Transverse colon (tissue), 4 donors: ENCODE results near the gene TET3. TPM values are rescaled to one million over a fixed set of nuclear protein-coding genes. Genes with fewer than 3 reads are reported as not detected.

Experiments
- DNase-seq: peaks from one replicate; pipeline ENCODE4 v3.0.0-alpha.2; 2019
- H3K27ac ChIP-seq, 4 donors: fragments of 200-600 bp; sonication (generic); 2 replicates each; pipeline ENCODE4 v1.5.1; 2016 to 2018; ENCODE audit warnings: inconsistent platforms in 4 of 4
- H3K27me3 ChIP-seq: fragments of 200-600 bp; sonication (generic); 2 replicates; pipeline ENCODE4 v1.5.1; 2017; ENCODE audit warnings: inconsistent platforms
- H3K36me3 ChIP-seq, 4 donors: fragments of 200-600 bp; sonication (generic); 2 replicates each; pipeline ENCODE4 v1.5.1; 2017 to 2019; ENCODE audit warnings: inconsistent platforms in 4 of 4
- H3K4me1 ChIP-seq, 4 donors: fragments of 200-600 bp; sonication (generic); 2 replicates each; pipeline ENCODE4 v1.5.1; 2017 to 2020; ENCODE audit warnings: inconsistent platforms in 4 of 4
- H3K4me3 ChIP-seq, 4 donors: fragments of 200-600 bp; sonication (generic); 1 replicate in 1 of 4; 2 replicates in 3 of 4; pipeline versions ENCODE4 v1.5.1 to v1.6.1; 2017 to 2019; ENCODE audit warnings: inconsistent platforms in 4 of 4
- H3K9me3 ChIP-seq, 2 donors: fragments of 200-600 bp; sonication (generic); 2 replicates each; pipeline ENCODE4 v1.5.1; 2017 to 2019; ENCODE audit warnings: inconsistent platforms in 2 of 2
- EP300 ChIP-seq: sonication (generic); formaldehyde crosslinking; IDR thresholded peaks from one replicate; pipeline ENCODE4 v1.6.1; 2017; ENCODE audit warnings: antibody characterized with exemption, low read depth
- POLR2A ChIP-seq: fragments of 450-650 bp; IDR thresholded peaks from one replicate; pipeline ENCODE4 v1.6.1; 2016; ENCODE audit warnings: antibody characterized with exemption, mild to moderate bottlenecking, moderate library complexity
- POLR2AphosphoS5 ChIP-seq, 3 donors: sonication (generic); formaldehyde crosslinking; IDR thresholded peaks; one replicate each; pipeline ENCODE4 v1.6.1; 2016; ENCODE audit warnings: antibody characterized with exemption in 3 of 3
- WGBS, 2 donors: methylation state at CpG; one replicate each; pipeline ENCODE4 v1.1.5; 2018; ENCODE audit warnings: low coverage in 1 of 2; 5-methylcytosine and 5-hydroxymethylcytosine counted together
- in situ Hi-C, 4 donors: fragments of 200-750 bp; cut with MboI; loops; one replicate each; pipeline versions ENCODE4 v1.15.0 to v1.15.1; 2017; ENCODE audit warnings: low sequenced_read_pairs in 3 of 4, low pct_ligation_motif_present in 1 of 4, low pct_unique_long_range_greater_than_20kb in 1 of 4
- intact Hi-C: fragments of 100-400 bp; cut with DNase I; formaldehyde crosslinking; loops from one replicate; pipeline ENCODE4 v1.15.1; 2023; ENCODE audit warnings: low total_unique reads
- total RNA-seq, 4 donors: library from RNA; depleted of rRNA; stranded (reverse); fragments of >200 nt; gene quantifications; one replicate each; pipeline ENCODE4 v1.1.0, GENCODE V29; 2016
- TF ChIP-seq, protein P1 (sequence below), 5 experiments: fragments of 200-600 bp in 3 of 5; fragments of 450-650 bp in 2 of 5; sonication (generic) in 3 of 5; IDR thresholded peaks; 1 replicate in 2 of 5; 2 replicates in 3 of 5; pipeline ENCODE4 v1.5.1; 2016 to 2017; ENCODE audit warnings: antibody characterized with exemption in 5 of 5, inconsistent platforms in 3 of 5, mild to moderate bottlenecking in 2 of 5, moderate library complexity in 1 of 5

Gene TET3
- total RNA-seq, 4 donors from 2014 or later = 20.2 to 26.9 (median 22.5) TPM

DNA sequence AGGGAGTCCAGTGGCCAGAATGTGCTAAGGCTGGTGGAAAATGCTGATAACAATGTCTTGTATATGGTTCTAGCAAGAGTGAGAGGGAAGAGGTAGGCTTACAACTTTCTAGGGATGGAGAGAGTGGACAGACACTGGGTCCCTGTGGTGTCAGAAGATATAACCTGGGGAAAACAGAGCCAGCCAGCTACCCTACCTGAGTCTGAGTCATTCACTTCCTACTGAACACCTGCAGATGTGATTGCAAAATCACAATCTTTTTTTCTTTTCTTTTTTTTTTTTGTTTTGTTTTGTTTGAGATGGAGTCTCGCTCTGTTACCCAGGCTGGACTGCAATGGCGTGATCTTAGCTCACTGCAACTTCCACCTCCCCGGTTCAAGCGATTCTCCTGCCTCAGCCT is 7.3 kb downstream of the TET3 start:
- 100% methylated on average over 4 of the region's 4 CpGs; no CpG with 5 or more reads in 1 of the 2 donors for WGBS, 2 donors
- H3K4me1 ChIP-seq = peaks cover 9 to 23% (median 15%) of the 10 kb centered on the region in 4 donors
- in situ Hi-C loops (loop anchor here in 2 of 4 donors (10.0 to 25.0 kb wide), 2 partner anchors 155 to 167 kb away; partner anchors contain the start of gene STAMBP (in 2 of the 2)), intact Hi-C loops (no loop called here)
- TF ChIP-seq POLR2A (no peak), POLR2AphosphoS5 (IDR thresholded peaks at IDR 0.05) (no peak), EP300 (no peak)
- TF ChIP-seq, protein P1, sequence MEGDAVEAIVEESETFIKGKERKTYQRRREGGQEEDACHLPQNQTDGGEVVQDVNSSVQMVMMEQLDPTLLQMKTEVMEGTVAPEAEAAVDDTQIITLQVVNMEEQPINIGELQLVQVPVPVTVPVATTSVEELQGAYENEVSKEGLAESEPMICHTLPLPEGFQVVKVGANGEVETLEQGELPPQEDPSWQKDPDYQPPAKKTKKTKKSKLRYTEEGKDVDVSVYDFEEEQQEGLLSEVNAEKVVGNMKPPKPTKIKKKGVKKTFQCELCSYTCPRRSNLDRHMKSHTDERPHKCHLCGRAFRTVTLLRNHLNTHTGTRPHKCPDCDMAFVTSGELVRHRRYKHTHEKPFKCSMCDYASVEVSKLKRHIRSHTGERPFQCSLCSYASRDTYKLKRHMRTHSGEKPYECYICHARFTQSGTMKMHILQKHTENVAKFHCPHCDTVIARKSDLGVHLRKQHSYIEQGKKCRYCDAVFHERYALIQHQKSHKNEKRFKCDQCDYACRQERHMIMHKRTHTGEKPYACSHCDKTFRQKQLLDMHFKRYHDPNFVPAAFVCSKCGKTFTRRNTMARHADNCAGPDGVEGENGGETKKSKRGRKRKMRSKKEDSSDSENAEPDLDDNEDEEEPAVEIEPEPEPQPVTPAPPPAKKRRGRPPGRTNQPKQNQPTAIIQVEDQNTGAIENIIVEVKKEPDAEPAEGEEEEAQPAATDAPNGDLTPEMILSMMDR (IDR thresholded peaks at IDR 0.05) = no peak
- DNase-seq = no peak
- no peaks in the 10 kb centered on the region for H3K27me3 ChIP-seq
- no peak overlapping the region for H3K4me3 ChIP-seq
- H3K27ac ChIP-seq = no peak overlapping the region
- no peaks in the 10 kb centered on the region for H3K9me3 ChIP-seq
- H3K36me3 ChIP-seq = no peaks in the 10 kb centered on the region

DNA sequence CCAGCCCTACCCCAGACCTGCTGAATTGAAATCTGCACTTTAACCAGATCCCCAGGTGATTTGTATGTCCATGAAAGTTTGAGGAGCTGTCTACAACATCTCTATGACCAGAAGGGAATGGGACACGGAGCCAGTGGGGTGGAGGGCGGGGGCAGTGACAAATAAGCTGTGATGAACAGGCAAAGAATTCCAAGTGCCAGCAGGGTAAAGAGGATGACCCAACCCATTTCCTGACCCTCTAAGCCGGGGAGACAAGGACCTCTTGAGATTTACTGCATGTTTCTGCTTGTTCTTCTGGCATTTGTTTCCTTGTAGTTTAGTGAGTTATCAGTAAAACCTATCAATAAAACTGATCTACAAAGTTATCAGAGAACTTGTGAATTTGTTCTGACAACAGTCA is 8.7 kb downstream of the TET3 start:
- no peaks in the 10 kb centered on the region for H3K9me3 ChIP-seq
- H3K36me3 ChIP-seq = no peaks in the 10 kb centered on the region
- no peaks in the 10 kb centered on the region for H3K27me3 ChIP-seq
- TF ChIP-seq EP300 = no peak
- TF ChIP-seq POLR2A = no peak
- TF ChIP-seq POLR2AphosphoS5 (IDR thresholded peaks at IDR 0.05) = no peak
- TF ChIP-seq, protein P1 (IDR thresholded peaks at IDR 0.05) = no peak
- H3K4me3 ChIP-seq = no peak overlapping the region
- 69 to 75% methylated on average over 3 of the region's 3 CpGs for WGBS, 2 donors
- intact Hi-C loops (no loop called here), in situ Hi-C loops (loop anchor here in 2 of 4 donors (10.0 to 25.0 kb wide), 2 partner anchors 156 to 169 kb away; partner anchors contain the start of gene STAMBP (in 2 of the 2))
- DNase-seq = no peak
- no peak overlapping the region for H3K27ac ChIP-seq
- H3K4me1 ChIP-seq = peaks cover 0 to 10% (median 3%) of the 10 kb centered on the region in 4 donors

DNA sequence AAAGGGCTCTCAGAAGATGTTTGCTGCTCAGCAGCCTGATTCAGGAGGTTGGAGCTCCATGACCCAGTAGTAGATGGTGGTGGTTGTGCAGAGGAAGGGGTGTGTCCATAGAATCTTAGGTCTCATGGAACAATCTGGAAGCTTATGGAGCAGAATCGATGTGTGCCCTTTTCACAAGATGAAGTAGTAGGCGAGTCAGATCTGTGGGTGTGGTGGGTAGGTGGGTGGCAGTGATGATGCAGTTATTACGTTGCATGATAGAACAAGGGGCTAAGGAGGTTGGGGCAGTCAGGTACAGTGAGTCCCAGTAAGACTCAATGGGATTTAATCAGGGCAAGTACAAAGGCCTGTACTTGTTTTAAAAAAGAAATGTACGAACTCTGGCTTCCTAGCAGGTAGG is 9.1 kb downstream of the TET3 start:
- Histone ChIP-seq H3K4me1 (peaks cover 0 to 7% (median 0%) of the 10 kb centered on the region in 4 donors), H3K27ac (no peak overlapping the region), H3K4me3 (no peak overlapping the region), H3K27me3 (no peaks in the 10 kb centered on the region), H3K36me3 (no peaks in the 10 kb centered on the region), H3K9me3 (no peaks in the 10 kb centered on the region)
- in situ Hi-C loops = loop anchor here in 2 of 4 donors (10.0 to 25.0 kb wide), 2 partner anchors 156 to 169 kb away; partner anchors contain the start of gene STAMBP (in 2 of the 2)
- WGBS, 2 donors = 70 to 75% methylated on average over 3 to 4 of the region's 4 CpGs
- DNase-seq = no peak
- intact Hi-C loops = no loop called here
- TF ChIP-seq POLR2AphosphoS5 (IDR thresholded peaks at IDR 0.05) (no peak), POLR2A (no peak), EP300 (no peak)
- TF ChIP-seq, protein P1 (IDR thresholded peaks at IDR 0.05) = no peak

DNA sequence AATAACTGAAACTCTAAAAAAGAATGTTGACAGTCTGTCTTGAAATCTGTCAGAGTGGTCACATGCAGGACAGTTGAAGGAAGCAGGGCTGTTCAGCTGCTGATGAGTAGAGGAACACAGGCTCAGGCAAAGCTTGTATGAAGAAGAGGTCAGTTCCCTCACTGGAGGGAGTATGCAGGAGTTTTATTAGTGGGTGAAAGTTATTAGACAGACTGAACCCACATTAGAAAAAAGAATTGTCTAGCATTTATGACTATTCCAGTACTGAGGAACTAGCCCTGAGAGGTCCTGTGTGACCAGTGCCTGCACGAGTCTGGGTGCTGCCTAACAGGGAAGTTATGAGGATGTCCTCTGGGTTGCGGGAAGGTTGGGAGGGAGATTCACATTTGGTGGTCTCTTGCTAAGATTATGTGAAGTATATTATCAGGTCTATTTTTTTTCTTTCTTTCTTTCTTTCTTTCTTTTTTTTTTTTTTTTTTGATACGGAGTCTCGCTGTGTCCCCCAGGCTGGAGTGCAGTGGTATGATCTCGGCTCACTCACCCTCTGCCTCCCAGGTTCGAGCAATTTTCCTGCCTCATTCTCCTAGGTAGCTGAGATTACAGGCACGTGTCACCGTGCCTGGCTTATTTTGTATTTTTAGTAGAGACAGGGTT is 9.6 kb downstream of the TET3 start:
- in situ Hi-C loops (loop anchor here in 2 of 4 donors (10.0 to 25.0 kb wide), 2 partner anchors 157 to 170 kb away; partner anchors contain the start of gene STAMBP (in 2 of the 2)), intact Hi-C loops (no loop called here)
- Histone ChIP-seq H3K27ac (no peak overlapping the region), H3K27me3 (no peaks in the 10 kb centered on the region), H3K9me3 (no peaks in the 10 kb centered on the region), H3K4me3 (no peak overlapping the region), H3K36me3 (no peaks in the 10 kb centered on the region), H3K4me1 (peaks cover 0 to 6% (median 0%) of the 10 kb centered on the region in 4 donors)
- no peak for DNase-seq
- TF ChIP-seq, protein P1 (IDR thresholded peaks at IDR 0.05) = no peak
- TF ChIP-seq POLR2A (no peak), EP300 (no peak)
- 85 to 93% methylated on average over 2 to 8 of the region's 8 CpGs for WGBS, 2 donors
